Testis (tissue), 3 donors: ENCODE data around the gene CCNF. TPM values are rescaled to one million over a fixed set of nuclear protein-coding genes. Genes with fewer than 3 reads are reported as not detected.

Experiments
- DNase-seq: peaks from one replicate; pipeline ENCODE4 v3.0.0-alpha.2; 2019
- H3K27ac ChIP-seq, 2 donors: fragments of 200-600 bp; sonication (generic); one replicate each; pipeline ENCODE4 v1.5.1; 2019
- H3K27me3 ChIP-seq: fragments of 200-600 bp; sonication (generic); one replicate; pipeline ENCODE4 v1.5.1; 2019
- H3K36me3 ChIP-seq: fragments of 200-600 bp; sonication (generic); one replicate; pipeline ENCODE4 v1.5.1; 2017; ENCODE audit warnings: low read depth; ENCODE audit errors: missing control alignments
- H3K4me1 ChIP-seq: fragments of 200-600 bp; sonication (generic); one replicate; pipeline ENCODE4 v1.5.1; 2019
- H3K4me3 ChIP-seq, 2 donors: fragments of 200-600 bp; sonication (generic); one replicate each; pipeline ENCODE4 v1.5.1; 2017 to 2019
- H3K9me3 ChIP-seq: fragments of 200-600 bp; sonication (generic); one replicate; pipeline ENCODE4 v1.5.1; 2017
- POLR2A ChIP-seq: fragments of 450-650 bp; IDR thresholded peaks from one replicate; pipeline ENCODE4 v1.6.1; 2017; ENCODE audit warnings: antibody characterized with exemption, mild to moderate bottlenecking, moderate library complexity
- WGBS, 2 donors: methylation state at CpG; one replicate each; pipeline ENCODE4 v1.1.5; 2018; 5-methylcytosine and 5-hydroxymethylcytosine counted together
- intact Hi-C: fragments of 100-400 bp; cut with DNase I; formaldehyde crosslinking; loops from one replicate; pipeline ENCODE4 v1.15.1; 2023; ENCODE audit warnings: low total_unique reads
- polyA plus RNA-seq: library from polyadenylated mRNA; stranded (reverse); fragments of 350-450 nt; fragmentation: Illumina TruSeq; extraction: RNeasy Lipid Tissue Mini Kit (QIAGEN cat#74804); gene quantifications from one replicate; pipeline ENCODE4 v1.2.3, GENCODE V29; 2014; ENCODE audit warnings: low read depth, low replicate concordance; ENCODE audit not compliant: insufficient read depth
- total RNA-seq, 2 donors: library from RNA; depleted of rRNA; stranded (reverse); fragments of >200 nt; gene quantifications; one replicate each; pipeline ENCODE4 v1.2.3, GENCODE V29; 2016
- TF ChIP-seq, protein P1 (sequence below), 3 experiments: fragments of 450-650 bp in 2 of 3; fragments of 200-600 bp in 1 of 3; sonication (generic) in 1 of 3; IDR thresholded peaks; one replicate each; pipeline ENCODE4 v1.5.1; 2016 to 2019; ENCODE audit warnings: antibody characterized with exemption in 3 of 3, mild to moderate bottlenecking in 2 of 3, moderate library complexity in 1 of 3

The CCNF gene
- total and polyA plus RNA-seq, 3 donors from 2014 or later, result 6.0 to 10.8 (median 9.4) TPM

DNA sequence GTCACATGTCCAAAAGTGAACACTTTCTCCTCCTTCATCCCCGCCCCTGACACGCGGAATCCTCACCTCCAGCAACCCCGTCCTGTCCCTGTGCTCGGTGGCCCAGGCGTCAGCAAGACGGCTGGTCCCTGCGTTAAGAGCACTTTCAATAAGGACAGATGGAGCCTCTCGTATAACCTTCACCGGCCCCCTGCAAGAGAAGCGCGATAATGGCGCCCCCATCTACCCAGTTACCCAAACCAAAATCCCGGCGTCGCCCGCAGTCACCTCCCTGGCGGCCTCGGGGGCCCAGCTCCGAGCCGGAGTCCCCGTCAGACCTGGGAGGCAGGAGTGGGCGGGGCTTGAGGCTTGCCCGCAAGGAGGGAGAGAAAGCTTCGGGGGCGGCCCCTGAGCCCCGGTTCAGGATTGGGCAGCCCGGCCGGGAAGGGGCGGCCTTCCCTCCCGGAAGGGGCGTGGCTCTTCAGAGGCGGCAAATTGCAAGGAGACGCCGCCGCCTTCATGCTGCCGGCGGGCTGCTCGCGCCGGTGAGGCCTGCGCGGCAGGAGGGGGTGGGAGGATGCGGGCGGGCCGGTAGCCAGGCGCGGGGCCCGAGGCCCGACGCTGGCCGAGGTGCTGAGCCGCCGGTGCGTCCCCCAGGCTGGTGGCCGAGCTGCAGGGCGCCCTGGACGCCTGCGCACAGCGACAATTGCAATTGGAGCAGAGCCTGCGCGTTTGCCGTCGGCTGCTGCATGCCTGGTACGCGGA lies 30.6 kb downstream of the CCNF start, which contains the start of gene TEDC2:
Gene TEDC2 (plus strand): TSS at position 463 of the 744 bp plus-strand sequence. CDS start 36 bp downstream, at position 499.
- intact Hi-C loops, result no loop called here
- peak; percentile 98 for DNase-seq
- Histone ChIP-seq H3K36me3 (no peaks in the 10 kb centered on the region), H3K9me3 (no peaks in the 10 kb centered on the region), H3K4me3 (peak within 1 kb of the TSS; percentile 49 to 68), H3K27ac (peak within 1 kb of the TSS in 1 of 2 donors; percentile 15), H3K4me1 (peaks cover 14% of the 10 kb centered on the region), H3K27me3 (no peaks in the 10 kb centered on the region)
- 0 to 3% methylated on average over 8 to 53 of the region's 66 CpGs for WGBS, 2 donors
- no peak for TF ChIP-seq POLR2A
- TF ChIP-seq, protein P1, sequence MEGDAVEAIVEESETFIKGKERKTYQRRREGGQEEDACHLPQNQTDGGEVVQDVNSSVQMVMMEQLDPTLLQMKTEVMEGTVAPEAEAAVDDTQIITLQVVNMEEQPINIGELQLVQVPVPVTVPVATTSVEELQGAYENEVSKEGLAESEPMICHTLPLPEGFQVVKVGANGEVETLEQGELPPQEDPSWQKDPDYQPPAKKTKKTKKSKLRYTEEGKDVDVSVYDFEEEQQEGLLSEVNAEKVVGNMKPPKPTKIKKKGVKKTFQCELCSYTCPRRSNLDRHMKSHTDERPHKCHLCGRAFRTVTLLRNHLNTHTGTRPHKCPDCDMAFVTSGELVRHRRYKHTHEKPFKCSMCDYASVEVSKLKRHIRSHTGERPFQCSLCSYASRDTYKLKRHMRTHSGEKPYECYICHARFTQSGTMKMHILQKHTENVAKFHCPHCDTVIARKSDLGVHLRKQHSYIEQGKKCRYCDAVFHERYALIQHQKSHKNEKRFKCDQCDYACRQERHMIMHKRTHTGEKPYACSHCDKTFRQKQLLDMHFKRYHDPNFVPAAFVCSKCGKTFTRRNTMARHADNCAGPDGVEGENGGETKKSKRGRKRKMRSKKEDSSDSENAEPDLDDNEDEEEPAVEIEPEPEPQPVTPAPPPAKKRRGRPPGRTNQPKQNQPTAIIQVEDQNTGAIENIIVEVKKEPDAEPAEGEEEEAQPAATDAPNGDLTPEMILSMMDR (IDR thresholded peaks at IDR 0.05), result no peak

DNA sequence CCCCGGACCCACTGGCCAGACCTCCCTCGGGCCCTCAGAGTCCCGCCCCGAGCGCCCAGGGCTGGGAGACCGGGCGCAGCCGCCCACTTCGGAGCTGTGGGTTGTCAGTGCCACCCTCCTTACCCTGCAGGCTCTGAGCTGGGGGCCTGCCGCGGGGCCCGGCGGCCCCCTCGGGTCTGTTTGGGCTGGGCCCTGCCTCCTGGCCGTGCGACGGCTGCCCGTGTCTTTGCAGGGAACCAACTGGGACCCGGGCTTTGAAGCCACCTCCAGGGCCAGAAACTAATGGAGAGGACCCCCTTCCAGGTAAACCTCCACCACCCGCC lies 31.1 kb downstream of the CCNF start:
- intact Hi-C loops, result no loop called here
- 0 to 3% methylated on average over 1 to 20 of the region's 20 CpGs for WGBS, 2 donors
- no peak for DNase-seq
- no peaks in the 10 kb centered on the region for H3K9me3 ChIP-seq
- no peak overlapping the region for H3K27ac ChIP-seq
- no peaks in the 10 kb centered on the region for H3K27me3 ChIP-seq
- peak overlapping the region; percentile 49 to 68 for H3K4me3 ChIP-seq
- H3K36me3 ChIP-seq, result no peaks in the 10 kb centered on the region
- H3K4me1 ChIP-seq, result peaks cover 14% of the 10 kb centered on the region
- no peak for TF ChIP-seq POLR2A
- TF ChIP-seq, protein P1 (IDR thresholded peaks at IDR 0.05), result no peak

GRCh38 chr16:2460916-2461315 lies 31.7 kb downstream of the CCNF start:
- no peak for DNase-seq
- TF ChIP-seq POLR2A, result no peak
- TF ChIP-seq, protein P1 (IDR thresholded peaks at IDR 0.05), result no peak
- no peaks in the 10 kb centered on the region for H3K27me3 ChIP-seq
- intact Hi-C loops, result no loop called here
- H3K4me1 ChIP-seq, result peaks cover 14% of the 10 kb centered on the region
- no peaks in the 10 kb centered on the region for H3K9me3 ChIP-seq
- no peaks in the 10 kb centered on the region for H3K36me3 ChIP-seq
- H3K27ac ChIP-seq, result no peak overlapping the region
- WGBS, 2 donors, result 86% methylated on average over 11 of the region's 13 CpGs; no CpG with 5 or more reads in 1 of the 2 donors
- H3K4me3 ChIP-seq, result no peak overlapping the region

DNA sequence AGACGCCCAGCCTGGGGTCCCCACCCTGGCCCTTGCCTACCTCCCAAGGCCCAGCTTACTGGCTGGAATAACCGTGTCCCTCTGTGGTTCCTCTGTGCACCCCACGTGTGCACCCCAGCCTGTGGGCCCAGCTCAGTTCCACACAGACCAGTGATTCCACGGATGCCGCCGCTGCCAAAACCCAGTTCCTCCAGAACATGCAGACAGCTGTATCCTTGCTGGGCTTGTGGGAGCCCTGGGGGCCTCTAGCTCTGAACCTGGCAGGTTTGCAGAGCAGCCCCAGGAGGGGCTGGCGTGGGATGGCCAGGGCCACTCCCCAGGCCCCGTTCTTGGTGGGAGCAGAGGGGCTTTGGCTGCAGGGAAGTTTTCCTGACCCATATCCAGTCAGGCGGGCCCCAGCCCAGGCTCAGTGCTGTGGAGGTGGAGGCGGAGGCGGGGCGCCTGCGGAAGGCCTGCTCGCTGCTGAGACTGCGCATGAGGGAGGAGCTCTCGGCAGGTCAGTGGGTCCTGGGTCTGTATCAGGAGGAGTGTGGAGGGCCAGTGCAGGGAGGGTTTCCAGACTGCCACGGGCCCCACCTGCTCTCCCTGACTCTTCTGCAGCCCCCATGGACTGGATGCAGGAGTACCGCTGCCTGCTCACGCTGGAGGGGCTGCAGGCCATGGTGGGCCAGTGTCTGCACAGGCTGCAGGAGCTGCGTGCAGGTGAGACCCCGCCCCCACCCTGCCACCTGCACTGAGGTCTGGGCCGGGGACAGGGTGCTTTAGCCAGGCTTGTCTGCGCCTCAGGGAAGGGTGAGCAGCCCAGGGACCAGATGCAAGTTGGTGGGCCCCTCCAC lies 33.0 kb downstream of the CCNF start:
- TF ChIP-seq, protein P1 (IDR thresholded peaks at IDR 0.05), result no peak
- no peak for TF ChIP-seq POLR2A
- Histone ChIP-seq H3K9me3 (no peaks in the 10 kb centered on the region), H3K4me1 (peaks cover 14% of the 10 kb centered on the region), H3K36me3 (no peaks in the 10 kb centered on the region), H3K4me3 (no peak overlapping the region), H3K27me3 (no peaks in the 10 kb centered on the region), H3K27ac (no peak overlapping the region)
- intact Hi-C loops, result no loop called here
- WGBS, 2 donors, result 94% methylated on average over 6 to 21 of the region's 23 CpGs
- no peak for DNase-seq
